CD4-positive, CD25-positive, alpha-beta regulatory T cell (primary cell): Measurements from ENCODE around the gene TMEM132C. TPM values are rescaled to one million over a fixed set of nuclear protein-coding genes. Genes with fewer than 3 reads are reported as not detected.

Source experiments
- ATAC-seq, 2 donors: fragments of 150-1000 bp; cut with Tn5 transposase; one replicate each; pipeline ENCODE4 v1.10.0; 2021; ENCODE audit warnings: low read depth in 2 of 2, moderate number of reproducible peaks in 2 of 2, moderate library complexity in 1 of 2
- DNase-seq, 3 donors: peaks; one replicate each; pipeline versions ENCODE4 v3.0.0 to v3.0.0-alpha.2; 2012 to 2022; ENCODE audit warnings: mixed read lengths in 1 of 3
- H3K27ac ChIP-seq: one replicate; pipeline ENCODE4 v1.7.0; 2013; ENCODE audit warnings: mild to moderate bottlenecking, low read length; ENCODE audit not compliant: insufficient read depth, poor library complexity, severe bottlenecking
- H3K27me3 ChIP-seq: one replicate; pipeline ENCODE4 v1.7.0; 2013; ENCODE audit warnings: low read length; ENCODE audit not compliant: control insufficient read depth, insufficient read depth
- H3K36me3 ChIP-seq: one replicate; pipeline ENCODE4 v1.7.0; 2013; ENCODE audit warnings: mild to moderate bottlenecking, low read length, moderate library complexity; ENCODE audit not compliant: control insufficient read depth, insufficient read depth
- H3K4me1 ChIP-seq: 2 replicates; pipeline ENCODE4 v1.7.0; 2013; ENCODE audit warnings: mild to moderate bottlenecking, low read length; ENCODE audit not compliant: insufficient read depth, control insufficient read depth, poor library complexity, severe bottlenecking
- H3K4me3 ChIP-seq: one replicate; pipeline ENCODE4 v1.7.0; 2013; ENCODE audit warnings: low read depth, mild to moderate bottlenecking, low read length, moderate library complexity
- H3K9me3 ChIP-seq, 2 experiments: 1 replicate in 1 of 2; 2 replicates in 1 of 2; pipeline ENCODE4 v1.7.0; 2013; ENCODE audit warnings: low read length in 2 of 2, mild to moderate bottlenecking in 1 of 2, moderate library complexity in 1 of 2; ENCODE audit not compliant: control insufficient read depth in 2 of 2
- H3K27ac Mint-ChIP-seq, 3 donors: one replicate each; pipeline ENCODE4 v1.8.0; 2020 to 2022; ENCODE audit warnings: mild to moderate bottlenecking in 3 of 3, mixed read lengths in 3 of 3, moderate library complexity in 2 of 3
- H3K27me3 Mint-ChIP-seq: one replicate; pipeline ENCODE4 v1.8.0; 2022; ENCODE audit warnings: mild to moderate bottlenecking, mixed read lengths
- H3K36me3 Mint-ChIP-seq: one replicate; pipeline ENCODE4 v1.8.0; 2020; ENCODE audit warnings: mixed read lengths
- H3K4me1 Mint-ChIP-seq, 4 donors: one replicate each; pipeline ENCODE4 v1.8.0; 2020 to 2022; ENCODE audit warnings: mixed read lengths in 4 of 4, mild to moderate bottlenecking in 1 of 4
- H3K4me3 Mint-ChIP-seq, 4 donors: one replicate each; pipeline ENCODE4 v1.8.0; 2020 to 2022; ENCODE audit warnings: mild to moderate bottlenecking in 4 of 4, mixed read lengths in 4 of 4, moderate library complexity in 3 of 4
- H3K9me3 Mint-ChIP-seq, 7 donors: one replicate each; pipeline ENCODE4 v1.8.0; 2020 to 2022; ENCODE audit warnings: mixed read lengths in 7 of 7, mild to moderate bottlenecking in 3 of 7, moderate library complexity in 2 of 7
- polyA plus RNA-seq, 4 donors: library from polyadenylated mRNA; unstranded; fragments of 300-500 nt; fragmentation: Illumina TruSeq; gene quantifications; one replicate each; pipeline ENCODE4 v1.2.3, GENCODE V29; 2021
- total RNA-seq: library from RNA; stranded (reverse); gene quantifications from one replicate; pipeline ENCODE4 v1.2.3, GENCODE V29; 2022

Gene TMEM132C
- total and polyA plus RNA-seq, 5 donors from 2014 or later = 0.06 TPM; not detected in 4

DNA sequence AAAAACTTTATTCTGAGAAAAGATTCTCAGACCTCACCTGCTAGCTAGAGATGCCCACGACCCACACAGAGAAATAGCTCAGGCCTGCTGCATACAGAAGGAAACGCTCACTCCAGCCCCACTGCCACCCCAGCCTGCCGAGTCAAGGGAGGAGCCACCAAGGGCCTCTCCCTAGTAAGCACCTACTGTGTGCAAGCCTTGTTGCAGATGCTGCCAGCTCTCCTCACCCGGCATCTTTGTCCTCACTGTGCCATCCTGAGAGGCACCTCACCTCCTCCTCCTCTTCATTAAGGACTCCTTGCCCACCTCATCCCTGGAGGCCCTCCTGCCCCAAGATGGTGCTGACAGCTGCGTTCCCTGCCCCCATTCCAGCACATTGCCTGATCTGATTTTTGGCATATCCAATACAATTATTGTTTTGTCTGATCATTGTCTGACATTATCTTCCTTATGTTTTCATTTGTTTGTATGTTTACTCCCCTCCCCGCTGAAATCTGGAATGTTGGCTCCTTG is 359.9 kb downstream of the TMEM132C start:
- Mint-ChIP-seq H3K27me3 (no peaks in the 10 kb centered on the region), H3K27ac (no peak overlapping the region), H3K9me3 (peaks cover 0 to 5% (median 3%) of the 10 kb centered on the region in 7 donors), H3K36me3 (no peaks in the 10 kb centered on the region), H3K4me1 (no peaks in the 10 kb centered on the region), H3K4me3 (no peak overlapping the region)
- ATAC-seq (no peak), DNase-seq (no peak)
- Histone ChIP-seq H3K36me3 (no peaks in the 10 kb centered on the region), H3K27me3 (no peaks in the 10 kb centered on the region), H3K27ac (no peak overlapping the region), H3K9me3 (no peaks in the 10 kb centered on the region), H3K4me1 (no peaks in the 10 kb centered on the region), H3K4me3 (no peak overlapping the region)

DNA sequence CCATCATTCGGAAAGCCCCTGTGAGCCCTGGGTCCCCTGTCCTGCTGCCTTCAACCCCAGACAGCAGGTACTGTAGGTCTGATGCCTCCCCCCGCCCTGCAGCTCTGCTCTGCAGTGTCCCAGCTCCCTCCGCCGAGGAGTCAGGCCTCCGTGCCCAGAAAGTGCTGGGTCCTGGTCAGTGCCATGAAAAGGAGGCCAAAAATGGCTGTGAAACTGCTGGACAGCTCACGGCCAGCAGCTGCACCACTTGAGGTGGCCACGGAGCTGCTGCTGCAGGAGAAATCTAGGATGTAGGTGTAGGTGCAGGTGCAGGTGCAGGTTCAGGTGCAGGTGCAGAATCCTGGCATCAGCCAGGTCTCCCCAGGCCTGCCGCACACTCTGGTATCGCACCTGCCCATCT is 360.7 kb downstream of the TMEM132C start:
- H3K27ac Mint-ChIP-seq = no peak overlapping the region
- H3K36me3 ChIP-seq = no peaks in the 10 kb centered on the region
- no peaks in the 10 kb centered on the region for H3K27me3 Mint-ChIP-seq
- H3K4me1 ChIP-seq = no peaks in the 10 kb centered on the region
- H3K9me3 Mint-ChIP-seq = peaks cover 0 to 5% (median 4%) of the 10 kb centered on the region in 7 donors
- no peak for ATAC-seq
- no peaks in the 10 kb centered on the region for H3K4me1 Mint-ChIP-seq
- DNase-seq = no peak
- no peaks in the 10 kb centered on the region for H3K9me3 ChIP-seq
- H3K27me3 ChIP-seq = no peaks in the 10 kb centered on the region
- no peak overlapping the region for H3K4me3 ChIP-seq
- no peak overlapping the region for H3K27ac ChIP-seq
- H3K36me3 Mint-ChIP-seq = no peaks in the 10 kb centered on the region
- no peak overlapping the region for H3K4me3 Mint-ChIP-seq

GRCh38 chr12:128629979-128630378 is 363.0 kb downstream of the TMEM132C start:
- Mint-ChIP-seq H3K36me3 (no peaks in the 10 kb centered on the region), H3K4me1 (no peaks in the 10 kb centered on the region), H3K27me3 (no peaks in the 10 kb centered on the region), H3K9me3 (peaks cover 0 to 7% (median 4%) of the 10 kb centered on the region in 7 donors), H3K4me3 (no peak overlapping the region), H3K27ac (no peak overlapping the region)
- Histone ChIP-seq H3K4me1 (no peaks in the 10 kb centered on the region), H3K9me3 (no peaks in the 10 kb centered on the region), H3K27me3 (no peaks in the 10 kb centered on the region), H3K36me3 (no peaks in the 10 kb centered on the region), H3K4me3 (no peak overlapping the region), H3K27ac (no peak overlapping the region)
- DNase-seq = no peak
- no peak for ATAC-seq

DNA sequence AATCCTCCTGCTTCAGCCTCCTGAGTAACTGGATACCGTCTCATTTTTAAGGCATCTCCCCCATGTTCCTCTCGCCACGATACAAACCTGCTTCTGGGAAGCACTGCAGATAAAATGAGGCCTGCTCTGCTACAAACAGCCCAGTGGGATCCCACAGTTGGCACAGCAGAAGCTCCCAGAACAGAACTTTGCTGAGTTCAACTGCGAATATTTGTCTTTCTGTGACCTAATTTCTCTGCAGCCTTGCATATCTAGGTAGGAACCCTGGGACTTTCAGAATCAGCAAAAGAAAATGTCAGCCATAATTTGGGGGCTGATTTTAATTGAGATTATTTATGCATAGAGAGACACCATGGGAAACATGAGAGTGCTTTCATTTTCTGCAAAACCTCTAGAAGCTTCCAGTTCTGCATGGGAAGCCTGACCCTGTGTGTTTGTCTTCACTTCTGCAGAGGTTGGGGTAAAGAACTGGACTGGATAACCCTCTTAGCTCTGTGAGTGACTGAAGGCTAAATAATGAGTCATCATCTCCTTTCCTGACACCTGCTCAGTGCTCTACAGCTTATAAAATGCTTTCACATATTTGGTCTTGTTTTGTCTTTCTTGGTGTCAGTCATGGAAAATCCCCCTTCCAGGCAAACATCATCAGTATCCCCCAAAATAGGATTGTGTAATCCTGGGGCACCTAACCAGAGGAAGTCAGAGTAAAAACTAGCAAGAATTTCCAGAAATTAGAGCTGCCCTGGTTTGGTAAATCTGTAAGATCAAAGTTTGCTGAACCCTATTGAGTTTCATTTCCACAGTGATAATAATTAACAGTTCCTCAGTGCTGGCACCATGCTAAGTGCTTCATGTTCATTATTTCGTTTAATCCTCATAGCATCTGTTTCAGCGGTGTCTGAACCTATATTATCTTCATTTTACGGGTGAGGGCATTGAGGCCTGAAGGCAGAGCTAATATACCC is 371.0 kb downstream of the TMEM132C start:
- Mint-ChIP-seq H3K4me1 (no peaks in the 10 kb centered on the region), H3K27ac (no peak overlapping the region), H3K9me3 (peaks cover 0 to 8% (median 0%) of the 10 kb centered on the region in 7 donors), H3K27me3 (peaks cover 6% of the 10 kb centered on the region), H3K36me3 (no peaks in the 10 kb centered on the region), H3K4me3 (no peak overlapping the region)
- ATAC-seq = no peak
- no peak for DNase-seq
- Histone ChIP-seq H3K27ac (no peak overlapping the region), H3K36me3 (no peaks in the 10 kb centered on the region), H3K4me1 (no peaks in the 10 kb centered on the region), H3K9me3 (no peaks in the 10 kb centered on the region), H3K27me3 (no peaks in the 10 kb centered on the region), H3K4me3 (no peak overlapping the region)

- H3K4me3 Mint-ChIP-seq = no peak overlapping the region
Measured at GRCh38 chr12:128639089-128639488, 372.1 kb downstream of the TMEM132C start.

GRCh38 chr12:128643155-128643554 is 376.2 kb downstream of the TMEM132C start:
- Histone ChIP-seq H3K36me3 (no peaks in the 10 kb centered on the region), H3K4me1 (no peaks in the 10 kb centered on the region), H3K4me3 (no peak overlapping the region), H3K27ac (no peak overlapping the region), H3K9me3 (no peaks in the 10 kb centered on the region), H3K27me3 (no peaks in the 10 kb centered on the region)
- H3K27ac Mint-ChIP-seq = no peak overlapping the region
- H3K4me3 Mint-ChIP-seq = no peak overlapping the region
- peaks cover 6% of the 10 kb centered on the region for H3K27me3 Mint-ChIP-seq
- ATAC-seq = no peak
- no peaks in the 10 kb centered on the region for H3K36me3 Mint-ChIP-seq
- H3K9me3 Mint-ChIP-seq = peaks cover 0 to 23% (median 11%) of the 10 kb centered on the region in 7 donors
- no peak for DNase-seq
- no peaks in the 10 kb centered on the region for H3K4me1 Mint-ChIP-seq

More at GRCh38 chr12:128639089-128639488, 372.1 kb downstream of the TMEM132C start:
- Histone ChIP-seq H3K36me3 (no peaks in the 10 kb centered on the region), H3K27me3 (no peaks in the 10 kb centered on the region), H3K4me3 (no peak overlapping the region), H3K4me1 (no peaks in the 10 kb centered on the region), H3K9me3 (no peaks in the 10 kb centered on the region), H3K27ac (no peak overlapping the region)
- H3K4me1 Mint-ChIP-seq = no peaks in the 10 kb centered on the region
- ATAC-seq (no peak), DNase-seq (no peak)
- no peaks in the 10 kb centered on the region for H3K36me3 Mint-ChIP-seq
- no peak overlapping the region for H3K27ac Mint-ChIP-seq
- peaks cover 6% of the 10 kb centered on the region for H3K27me3 Mint-ChIP-seq
- peaks cover 0 to 6% (median 0%) of the 10 kb centered on the region in 7 donors for H3K9me3 Mint-ChIP-seq

DNA sequence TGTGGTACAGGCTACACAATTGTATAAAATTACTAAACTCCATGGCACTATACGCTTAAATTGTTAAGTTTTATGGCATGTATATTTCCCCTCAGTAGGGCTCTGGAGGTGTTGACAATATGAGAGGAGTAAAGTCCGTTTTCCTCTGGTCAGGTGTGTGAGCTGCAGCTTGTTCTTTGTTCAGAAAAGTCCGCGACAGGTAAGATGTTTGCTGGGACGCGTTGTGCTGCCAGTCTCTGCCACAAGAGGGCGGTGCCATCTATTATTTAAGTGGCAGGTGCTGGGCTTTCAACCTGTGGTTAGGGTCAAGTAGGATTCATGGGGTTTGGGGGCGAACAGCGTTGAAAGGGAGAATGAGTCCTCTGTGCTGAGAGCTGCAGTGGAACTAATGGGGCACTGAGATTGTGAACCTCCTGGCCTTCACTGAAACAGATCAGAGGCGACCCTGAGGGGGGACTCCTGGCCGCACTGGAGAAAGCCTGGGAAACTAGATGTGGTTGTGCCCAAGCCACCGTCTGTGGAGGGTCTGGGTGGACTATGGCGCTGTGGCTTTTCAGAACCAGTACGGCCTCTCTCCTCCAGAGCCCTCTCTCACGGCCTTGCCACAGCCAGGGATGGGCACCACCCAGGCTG is 377.8 kb downstream of the TMEM132C start:
- Histone ChIP-seq H3K9me3 (no peaks in the 10 kb centered on the region), H3K4me3 (no peak overlapping the region), H3K36me3 (no peaks in the 10 kb centered on the region), H3K27me3 (no peaks in the 10 kb centered on the region), H3K4me1 (no peaks in the 10 kb centered on the region), H3K27ac (no peak overlapping the region)
- Mint-ChIP-seq H3K36me3 (no peaks in the 10 kb centered on the region), H3K4me3 (no peak overlapping the region), H3K9me3 (peaks cover 0 to 27% (median 11%) of the 10 kb centered on the region in 7 donors), H3K27me3 (peaks cover 6% of the 10 kb centered on the region), H3K4me1 (no peaks in the 10 kb centered on the region), H3K27ac (no peak overlapping the region)
- no peak for ATAC-seq
- peak in 1 of 3 donors; percentile 16 for DNase-seq
